GM12878 (cell line): Measurements from ENCODE around the gene DNAJC15. TPM values are rescaled to one million over a fixed set of nuclear protein-coding genes. Genes with fewer than 3 reads are reported as not detected.

ENCODE experiments used
- ATAC-seq: fragments of 200-7000 bp; cut with Tn5 transposase; 3 replicates; pipeline ENCODE4 v1.9.1; 2020; ENCODE audit warnings: mild to moderate bottlenecking, moderate library complexity
- BruUV-seq: library from RNA; stranded (reverse); fragments of 400-500 nt; replicated peaks from 2 replicates; lab custom pipeline; 2021; lab: Mats Ljungman, UMichigan
- CTCF ChIA-PET: fragments of 300-600 bp; sonication (Branson Sonifier 250); formaldehyde crosslinking; extraction: SDS; loops from one replicate; lab custom pipeline; 2021; ENCODE audit warnings: inconsistent platforms; lab: Yijun Ruan, JAX
- POLR2A ChIA-PET: fragments of 350-600 bp; formaldehyde crosslinking; extraction: SDS; loops from one replicate; lab custom pipeline; 2021; ENCODE audit warnings: inconsistent platforms; lab: Charles Lee
- RAD21 ChIA-PET: fragments of 300-600 bp; sonication (Branson Sonifier 250); formaldehyde crosslinking; loops from one replicate; lab custom pipeline; 2023; ENCODE audit warnings: antibody characterized with exemption; ENCODE audit not compliant: unreplicated experiment; lab: Charles Lee
- SMC1A ChIA-PET: fragments of 300-600 bp; sonication (Branson Sonifier 250); formaldehyde crosslinking; loops from one replicate; lab custom pipeline; 2023; ENCODE audit not compliant: unreplicated experiment, uncharacterized antibody; lab: Charles Lee
- DNase-seq: peaks from one replicate; pipeline ENCODE4 v3.0.0-alpha.2; 2011; ENCODE audit warnings: low read depth, low spot score
- FAIRE-seq: peaks from 3 replicates; lab custom pipeline; 2011; peaks lifted over from hg19 to GRCh38; lab: Jason Lieb, UNC
- H2AFZ ChIP-seq: 2 replicates; pipeline ENCODE4 v1.6.0; 2011; ENCODE audit warnings: low read depth, low read length, control low read depth; ENCODE audit not compliant: control insufficient read depth
- H3K27ac ChIP-seq: 2 replicates; pipeline ENCODE4 v1.5.1; 2011; ENCODE audit warnings: control low read depth; ENCODE audit not compliant: control insufficient read depth, insufficient read depth
- H3K27me3 ChIP-seq, 2 experiments: replicated peaks in 1 of 2; 2 replicates each; pipeline versions ENCODE4 v1.6.0 to v1.6.1; 2011; ENCODE audit warnings: low read length in 1 of 2; ENCODE audit not compliant: control insufficient read depth in 2 of 2, insufficient read depth in 2 of 2
- H3K36me3 ChIP-seq, 2 experiments: 2 replicates each; pipeline ENCODE4 v1.5.1; 2011; ENCODE audit warnings: low read length in 1 of 2; ENCODE audit not compliant: control insufficient read depth in 2 of 2, insufficient read depth in 2 of 2
- H3K4me1 ChIP-seq: 2 replicates; pipeline ENCODE4 v1.6.1; 2011; ENCODE audit warnings: mild to moderate bottlenecking, low read length, moderate library complexity, mixed read lengths; ENCODE audit not compliant: control insufficient read depth, insufficient read depth
- H3K4me2 ChIP-seq: 2 replicates; pipeline ENCODE4 v1.6.0; 2011; ENCODE audit warnings: control low read depth; ENCODE audit not compliant: control insufficient read depth, insufficient read depth
- H3K4me3 ChIP-seq: fragments of 200-600 bp; sonication (generic); 2 replicates; pipeline ENCODE4 v1.5.1; 2016
- H3K79me2 ChIP-seq: 2 replicates; pipeline ENCODE4 v1.6.0; 2011; ENCODE audit warnings: low read length; ENCODE audit not compliant: control insufficient read depth, insufficient read depth
- H3K9ac ChIP-seq: 2 replicates; pipeline ENCODE4 v1.8.0; 2011; ENCODE audit warnings: low read length, control low read depth, mixed read lengths; ENCODE audit not compliant: control insufficient read depth, insufficient read depth
- H3K9me3 ChIP-seq: replicated peaks from 3 replicates; pipeline ENCODE4 v1.5.1; 2011; ENCODE audit warnings: mild to moderate bottlenecking, low read length; ENCODE audit not compliant: control insufficient read depth, insufficient read depth
- H4K20me1 ChIP-seq: 2 replicates; pipeline ENCODE4 v1.6.0; 2011; ENCODE audit not compliant: control insufficient read depth, insufficient read depth
- HDAC6 ChIP-seq: fragments of 200-600 bp; sonication (generic); IDR thresholded peaks from one replicate; pipeline ENCODE4 v1.8.0; 2017; ENCODE audit warnings: antibody characterized with exemption; ENCODE audit not compliant: unreplicated experiment
- LARP7 ChIP-seq: fragments of 450-650 bp; IDR thresholded peaks from 2 replicates; pipeline ENCODE4 v1.6.1; 2017; ENCODE audit warnings: mild to moderate bottlenecking
- MTA2 ChIP-seq: fragments of 450-650 bp; IDR thresholded peaks from 2 replicates; pipeline ENCODE4 v1.6.1; 2016; ENCODE audit warnings: low read depth, mild to moderate bottlenecking, moderate library complexity
- MYB ChIP-seq: fragments of 150-350 bp; IDR thresholded peaks from 2 replicates; pipeline ENCODE4 v1.6.1; 2014; ENCODE audit warnings: mild to moderate bottlenecking, low read depth, low read length, borderline replicate concordance
- NBN ChIP-seq: fragments of 450-650 bp; IDR thresholded peaks from 2 replicates; pipeline ENCODE4 v1.6.1; 2016
- RBBP5 ChIP-seq: fragments of 200-600 bp; sonication (generic); conservative IDR thresholded peaks from 2 replicates; pipeline ENCODE4 v1.6.1; 2016
- SMARCA5 ChIP-seq: fragments of 450-650 bp; IDR thresholded peaks from 2 replicates; pipeline ENCODE4 v1.6.1; 2017; ENCODE audit warnings: mild to moderate bottlenecking
- SUPT20H ChIP-seq: IDR thresholded peaks from 2 replicates; pipeline ENCODE4 v1.6.1; 2011; ENCODE audit warnings: low read depth, mild to moderate bottlenecking, low read length, moderate library complexity, borderline replicate concordance; ENCODE audit not compliant: control insufficient read depth
- TBL1XR1 ChIP-seq: IDR thresholded peaks from 2 replicates; pipeline ENCODE4 v1.6.1; 2012; ENCODE audit warnings: low read depth, low read length, improper control_type of control experiment
- TCF7 ChIP-seq: IDR thresholded peaks from 2 replicates; pipeline ENCODE4 v1.6.1; 2014; ENCODE audit warnings: antibody characterized with exemption, borderline replicate concordance
- ZNF24 ChIP-seq: fragments of 450-650 bp; IDR thresholded peaks from 2 replicates; pipeline ENCODE4 v1.6.1; 2017; ENCODE audit warnings: antibody characterized with exemption, mild to moderate bottlenecking
- WGBS: methylation state at CpG from one replicate; pipeline ENCODE4 v1.1.6; 2016; ENCODE audit warnings: low lambda C conversion rate; ENCODE audit not compliant: insufficient replicate concordance, insufficient coverage; ENCODE audit errors: missing lambda C conversion rate; 5-methylcytosine and 5-hydroxymethylcytosine counted together
- in situ Hi-C: fragments of 300-500 bp; cut with MboI; formaldehyde crosslinking; loops from 9 replicates; pipeline ENCODE4 v1.14.3; 2018; ENCODE audit warnings: mixed read lengths
- intact Hi-C: fragments of 100-400 bp; cut with micrococcal nuclease; formaldehyde crosslinking; loops from one replicate; pipeline ENCODE4 v1.14.2; 2022; ENCODE audit not compliant: unreplicated experiment
- polyA plus RNA-seq, 11 experiments: library from polyadenylated mRNA; depleted of rRNA in 4 of 11; unstranded in 6 of 11; stranded (reverse) in 5 of 11; fragments of >200 nt; fragmentation: Nextera tagmentation in 4 of 11; fragmentation: Illumina TruSeq in 1 of 11; extraction: Ambion mirVana in 4 of 11; extraction: Trizol in 1 of 11; gene quantifications; 1 replicate in 1 of 11; 2 replicates in 10 of 11; pipeline versions ENCODE4 v1.2.1 to v1.2.3, GENCODE V29; 2011 to 2016; ENCODE audit warnings: inconsistent platforms in 2 of 11, missing spikeins in 2 of 11, low read depth in 1 of 11
- total RNA-seq, 4 experiments: library from RNA; depleted of rRNA in 3 of 4; stranded (reverse); fragments of >200 nt in 3 of 4; fragmentation: Illumina TruSeq in 1 of 4; extraction: Trizol in 1 of 4; gene quantifications; 2 replicates each; pipeline versions ENCODE4 v1.2.1 to v1.2.3, GENCODE V29; 2013 to 2021

Gene DNAJC15
- total and polyA plus RNA-seq, 10 of the 15 experiments (the other 5 are each of a cell fraction or from before 2014, with no cell fraction given) = 13.1 to 104 (median 54.4) TPM

- Histone ChIP-seq H2AFZ (no peak overlapping the region), H3K27ac (no peak overlapping the region), H3K9me3 (no peaks in the 10 kb centered on the region), H3K4me2 (no peak overlapping the region), H3K9ac (no peak overlapping the region), H3K4me3 (no peak overlapping the region), H3K4me1 (no peaks in the 10 kb centered on the region), H3K79me2 (no peaks in the 10 kb centered on the region), H4K20me1 (no peaks in the 10 kb centered on the region), H3K36me3 (peaks cover 0 to 2% of the 10 kb centered on the region in 2 experiments; a peak in 1 of 4 replicates), H3K27me3 (no peaks in the 10 kb centered on the region)
- DNase-seq (no peak), FAIRE-seq (no peak), ATAC-seq (no peak)
- in situ Hi-C loops (no loop called here), intact Hi-C loops (no loop called here)
- SMC1A ChIA-PET = interaction anchor here (1.0 to 1.4 kb wide), 2 partner anchors 10 to 25 kb away, joined by 4 read pairs; no protein-coding TSS in a partner anchor
- BruUV-seq = no TSS peak
- CTCF ChIA-PET = no interaction called here
- TF ChIP-seq MYB (no peak), HDAC6 (no peak), RBBP5 (no peak), LARP7 (no peak), MTA2 (no peak), TBL1XR1 (no peak), SMARCA5 (no peak), SUPT20H (no peak), TCF7 (no peak), ZNF24 (no peak), NBN (no peak)
- WGBS = 86% methylated on average over 5 of the region's 5 CpGs
- RAD21 ChIA-PET = no interaction called here
- POLR2A ChIA-PET = no interaction called here
Measured at GRCh38 chr13:43110036-43110435, 86.7 kb downstream of the DNAJC15 start.
